A549 (cell line): ENCODE data around the gene PAPSS2. TPM values are rescaled to one million over a fixed set of nuclear protein-coding genes. Genes with fewer than 3 reads are reported as not detected.

Experiments
- ATAC-seq, 2 experiments: fragments of 200-7000 bp in 1 of 2; fragments of >200 bp in 1 of 2; cut with Nextera tagmentation in 1 of 2; cut with Tn5 transposase in 1 of 2; 3 replicates each; pipeline versions ENCODE4 v1.8.0 to v1.9.1; 2018 to 2020; ENCODE audit warnings: mild to moderate bottlenecking in 1 of 2, moderate library complexity in 1 of 2
- CTCF ChIA-PET: fragments of 300-600 bp; sonication (Branson Sonifier 250); formaldehyde crosslinking; extraction: SDS; loops from one replicate; lab custom pipeline; 2021; ENCODE audit warnings: antibody characterized with exemption, inconsistent platforms; lab: Yijun Ruan, JAX
- POLR2A ChIA-PET: fragments of 350-600 bp; formaldehyde crosslinking; extraction: SDS; loops from one replicate; lab custom pipeline; 2021; ENCODE audit warnings: antibody characterized with exemption, inconsistent platforms; lab: Yijun Ruan, JAX
- DNase-seq, 2 experiments: peaks; one replicate each; pipeline versions ENCODE4 v3.0.0 to v3.0.0-alpha.2; 2011 to 2016; ENCODE audit warnings: low read depth in 1 of 2, low spot score in 1 of 2
- FAIRE-seq: peaks from 2 replicates; lab custom pipeline; 2011; peaks lifted over from hg19 to GRCh38; lab: Jason Lieb, UNC
- H3K27ac ChIP-seq, 2 experiments: fragments of >200 bp; sonication (Bioruptor Twin); formaldehyde crosslinking; 3 replicates each; pipeline ENCODE4 v1.5.1; 2016 to 2017
- H3K4me1 ChIP-seq: fragments of >200 bp; sonication (Bioruptor Twin); formaldehyde crosslinking; 3 replicates; pipeline ENCODE4 v1.6.1; 2016
- H3K4me2 ChIP-seq: fragments of >200 bp; sonication (Bioruptor Twin); formaldehyde crosslinking; 3 replicates; pipeline ENCODE4 v1.6.1; 2016
- H3K4me3 ChIP-seq: fragments of >200 bp; sonication (Bioruptor Twin); formaldehyde crosslinking; 3 replicates; pipeline ENCODE4 v1.5.1; 2016
- H3K9me3 ChIP-seq: fragments of >200 bp; sonication (Bioruptor Twin); formaldehyde crosslinking; 3 replicates; pipeline ENCODE4 v1.6.1; 2016
- BHLHE40 ChIP-seq: IDR thresholded peaks from 2 replicates; pipeline ENCODE4 v1.6.1; 2012; ENCODE audit warnings: low read depth, low read length, inconsistent platforms
- CEBPB ChIP-seq, 2 experiments: fragments of >200 bp in 1 of 2; sonication (Bioruptor Twin) in 1 of 2; formaldehyde crosslinking in 1 of 2; IDR thresholded peaks; 2 replicates each; pipeline ENCODE4 v1.6.1; 2012 to 2016
- CHD4 ChIP-seq: fragments of 200-600 bp; sonication (generic); IDR thresholded peaks from 2 replicates; pipeline ENCODE4 v1.6.1; 2016; ENCODE audit warnings: antibody characterized with exemption, mild to moderate bottlenecking, borderline replicate concordance
- EHF ChIP-seq: fragments of 250-450 bp; sonication (Bioruptor Pico); IDR thresholded peaks from 2 replicates; pipeline ENCODE4 v1.5.0; 2020; ENCODE audit warnings: mild to moderate bottlenecking
- EP300 ChIP-seq, 2 experiments: fragments of >200 bp; sonication (Bioruptor Twin); formaldehyde crosslinking; IDR thresholded peaks; 2 replicates in 1 of 2; 3 replicates in 1 of 2; pipeline ENCODE4 v1.6.1; 2016 to 2017
- FOSL2 ChIP-seq, 2 experiments: fragments of 450-650 bp in 1 of 2; fragments of >200 bp in 1 of 2; sonication (Bioruptor Twin) in 1 of 2; formaldehyde crosslinking; IDR thresholded peaks; 2 replicates each; pipeline versions ENCODE4 v1.5.0 to v1.6.1; 2016 to 2020; ENCODE audit warnings: mild to moderate bottlenecking in 1 of 2, moderate library complexity in 1 of 2
- FOXS1 ChIP-seq: fragments of 250-450 bp; sonication (Bioruptor Pico); IDR thresholded peaks from 2 replicates; pipeline ENCODE4 v1.5.0; 2020; ENCODE audit warnings: mild to moderate bottlenecking, moderate library complexity
- GATA3 ChIP-seq: IDR thresholded peaks from 2 replicates; pipeline ENCODE4 v1.6.1; 2012; ENCODE audit warnings: borderline replicate concordance
- HDAC2 ChIP-seq: fragments of 200-600 bp; sonication (generic); IDR thresholded peaks from 2 replicates; pipeline ENCODE4 v1.6.1; 2016
- HEYL ChIP-seq: fragments of 250-450 bp; sonication (Bioruptor Pico); IDR thresholded peaks from 2 replicates; pipeline ENCODE4 v1.8.0; 2021; ENCODE audit warnings: mild to moderate bottlenecking, moderate library complexity
- HOXA7 ChIP-seq: fragments of 250-450 bp; sonication (Bioruptor Pico); IDR thresholded peaks from 2 replicates; pipeline ENCODE4 v1.5.0; 2020; ENCODE audit warnings: mild to moderate bottlenecking, moderate library complexity
- KDM5A ChIP-seq: fragments of 200-600 bp; sonication (generic); IDR thresholded peaks from 2 replicates; pipeline ENCODE4 v1.6.1; 2016; ENCODE audit warnings: antibody characterized with exemption, mild to moderate bottlenecking
- MYC ChIP-seq: IDR thresholded peaks from 2 replicates; pipeline ENCODE4 v1.6.1; 2012; ENCODE audit warnings: mild to moderate bottlenecking, inconsistent platforms, low read length, improper control_type of control experiment, borderline replicate concordance
- NFE2L2 ChIP-seq: fragments of 150-350 bp; conservative IDR thresholded peaks from 2 replicates; pipeline ENCODE4 v1.6.1; 2014; ENCODE audit warnings: low read length
- NPAS2 ChIP-seq: fragments of 250-450 bp; sonication (Bioruptor Pico); IDR thresholded peaks from 2 replicates; pipeline ENCODE4 v1.8.0; 2022; ENCODE audit warnings: mild to moderate bottlenecking, moderate library complexity, borderline replicate concordance
- NR3C1 ChIP-seq: fragments of >200 bp; sonication (Bioruptor Twin); formaldehyde crosslinking; IDR thresholded peaks from 3 replicates; pipeline ENCODE4 v1.6.1; 2017
- PHF8 ChIP-seq: fragments of 200-600 bp; sonication (generic); IDR thresholded peaks from 2 replicates; pipeline ENCODE4 v1.6.1; 2016; ENCODE audit warnings: low read depth, mild to moderate bottlenecking, antibody characterized with exemption, moderate library complexity, borderline replicate concordance
- POLR2AphosphoS2 ChIP-seq: conservative IDR thresholded peaks from 2 replicates; pipeline ENCODE4 v1.6.1; 2012; ENCODE audit warnings: low read length, improper control_type of control experiment, inconsistent platforms
- RAD21 ChIP-seq, 2 experiments: fragments of >200 bp in 1 of 2; sonication (Bioruptor Twin) in 1 of 2; formaldehyde crosslinking in 1 of 2; IDR thresholded peaks in 1 of 2; conservative IDR thresholded peaks in 1 of 2; 2 replicates in 1 of 2; 3 replicates in 1 of 2; pipeline ENCODE4 v1.6.1; 2012 to 2018; ENCODE audit warnings: inconsistent platforms in 1 of 2
- RARB ChIP-seq: fragments of 250-450 bp; sonication (Bioruptor Pico); IDR thresholded peaks from 2 replicates; pipeline ENCODE4 v1.8.0; 2021; ENCODE audit warnings: mild to moderate bottlenecking, moderate library complexity
- TFCP2L1 ChIP-seq: fragments of 250-450 bp; sonication (Bioruptor Pico); IDR thresholded peaks from 2 replicates; pipeline ENCODE4 v1.5.0; 2021; ENCODE audit warnings: mild to moderate bottlenecking
- ZC3H11A ChIP-seq: fragments of 450-650 bp; IDR thresholded peaks from 2 replicates; pipeline ENCODE4 v1.6.1; 2014; ENCODE audit warnings: antibody characterized with exemption, mild to moderate bottlenecking
- ZFP36 ChIP-seq: fragments of 450-650 bp; IDR thresholded peaks from 2 replicates; pipeline ENCODE4 v1.6.1; 2014; ENCODE audit warnings: borderline replicate concordance; ENCODE audit not compliant: partially characterized antibody
- ZNF302 ChIP-seq: fragments of 250-450 bp; sonication (Bioruptor Pico); IDR thresholded peaks from 2 replicates; pipeline ENCODE4 v1.9.0; 2021; ENCODE audit warnings: inconsistent platforms, mild to moderate bottlenecking, moderate library complexity
- WGBS: methylation state at CpG from one replicate; pipeline ENCODE4 v1.1.6; 2017; ENCODE audit errors: missing lambda C conversion rate; 5-methylcytosine and 5-hydroxymethylcytosine counted together
- polyA plus RNA-seq, 4 experiments: library from polyadenylated mRNA; depleted of rRNA in 3 of 4; stranded (reverse); fragments of >200 nt; fragmentation: RNase III in 1 of 4; extraction: RNeasy Plus Mini Kit Qiagen cat#74134 plus additional on column Dnase treatment in 1 of 4; gene quantifications; 2 replicates in 3 of 4; 3 replicates in 1 of 4; pipeline ENCODE4 v1.2.3, GENCODE V29; 2011 to 2017
- TF ChIP-seq, protein P1 (sequence below): fragments of 150-350 bp; IDR thresholded peaks from 2 replicates; pipeline ENCODE4 v1.6.1; 2014; ENCODE audit warnings: low read depth, mild to moderate bottlenecking, low read length
- TF ChIP-seq, protein P2 (sequence below): fragments of 250-450 bp; sonication (Bioruptor Pico); IDR thresholded peaks from 2 replicates; pipeline ENCODE4 v1.5.0; 2021; ENCODE audit warnings: mild to moderate bottlenecking, moderate library complexity, borderline replicate concordance

PAPSS2 gene
- polyA plus RNA-seq, 2 of the 4 experiments (the other 2 are of a cell fraction), result 27.7 to 29.0 TPM

DNA sequence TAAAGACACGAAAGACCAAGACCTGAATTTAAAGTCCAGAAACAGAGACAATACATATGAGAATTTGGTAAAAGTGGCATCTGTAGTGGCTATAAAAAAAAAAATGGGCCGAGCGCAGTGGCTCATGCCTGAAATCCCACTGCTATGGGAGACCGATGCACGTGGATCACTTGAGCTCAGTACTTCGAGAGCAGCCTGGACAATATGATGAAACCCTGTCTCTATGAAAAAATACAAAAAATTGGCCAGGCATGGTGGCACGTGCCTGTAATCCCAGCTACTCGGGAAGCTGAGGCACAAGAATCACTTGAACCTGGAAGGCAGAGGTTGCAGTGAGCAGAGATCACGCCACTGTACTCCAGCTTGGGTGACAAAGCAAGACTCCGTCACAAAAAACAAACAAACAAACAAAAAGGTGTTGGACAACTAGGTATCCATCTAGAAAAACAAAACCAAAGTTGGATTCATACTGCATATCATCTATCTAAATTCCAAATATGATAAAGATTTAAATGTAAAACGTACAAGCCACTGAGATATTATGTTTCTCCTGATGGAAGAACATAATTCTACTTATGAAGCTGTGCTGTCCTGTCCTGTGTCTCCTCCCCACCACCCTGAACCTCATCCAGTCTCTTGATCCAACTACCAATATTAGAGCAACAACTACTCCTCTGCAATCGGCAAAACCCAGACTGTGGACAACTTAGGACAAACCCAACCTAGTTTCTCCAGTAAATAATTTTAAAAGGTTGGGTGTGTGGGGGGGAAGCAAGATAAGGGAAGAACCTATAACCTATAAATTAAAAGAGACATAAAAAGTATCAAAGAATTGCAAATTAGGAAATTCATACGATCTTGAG is 104.6 kb downstream of the PAPSS2 start:
- no peak for TF ChIP-seq RARB (CRISPR knock-in tag)
- TF ChIP-seq HDAC2, result no peak
- TF ChIP-seq MYC, result no peak
- no peak for TF ChIP-seq POLR2AphosphoS2
- TF ChIP-seq FOSL2 (IDR thresholded peaks at IDR 0.05), result no peak
- TF ChIP-seq FOSL2 (CRISPR knock-in tag; IDR thresholded peaks at IDR 0.05), result no peak
- TF ChIP-seq, protein P1, sequence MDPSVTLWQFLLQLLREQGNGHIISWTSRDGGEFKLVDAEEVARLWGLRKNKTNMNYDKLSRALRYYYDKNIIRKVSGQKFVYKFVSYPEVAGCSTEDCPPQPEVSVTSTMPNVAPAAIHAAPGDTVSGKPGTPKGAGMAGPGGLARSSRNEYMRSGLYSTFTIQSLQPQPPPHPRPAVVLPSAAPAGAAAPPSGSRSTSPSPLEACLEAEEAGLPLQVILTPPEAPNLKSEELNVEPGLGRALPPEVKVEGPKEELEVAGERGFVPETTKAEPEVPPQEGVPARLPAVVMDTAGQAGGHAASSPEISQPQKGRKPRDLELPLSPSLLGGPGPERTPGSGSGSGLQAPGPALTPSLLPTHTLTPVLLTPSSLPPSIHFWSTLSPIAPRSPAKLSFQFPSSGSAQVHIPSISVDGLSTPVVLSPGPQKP, result no peak
- no peak for TF ChIP-seq RAD21 (conservative IDR thresholded peaks at IDR 0.05 in 1 of 2, IDR thresholded peaks at IDR 0.05 in 1 of 2)
- no peak for TF ChIP-seq KDM5A
- TF ChIP-seq HEYL (CRISPR knock-in tag), result no peak
- TF ChIP-seq NFE2L2, result no peak
- TF ChIP-seq ZNF302 (CRISPR knock-in tag), result no peak
- TF ChIP-seq, all 56 proteins: peak for 0
- Histone ChIP-seq H3K9me3 (no peaks in the 10 kb centered on the region), H3K27ac (no peak overlapping the region), H3K4me2 (no peak overlapping the region), H3K4me1 (peaks cover 28% of the 10 kb centered on the region), H3K4me3 (no peak overlapping the region)
- DNase-seq, result no peak
- ATAC-seq, result no peak
- ChIA-PET POLR2A (no interaction called here), CTCF (interaction anchor here (1.2 kb wide), 1 partner anchor 11 kb away, joined by 3 read pairs; no protein-coding TSS in a partner anchor)
- 91% methylated on average over 13 of the region's 13 CpGs for whole genome bisulfite sequencing
- FAIRE-seq, result no peak

DNA sequence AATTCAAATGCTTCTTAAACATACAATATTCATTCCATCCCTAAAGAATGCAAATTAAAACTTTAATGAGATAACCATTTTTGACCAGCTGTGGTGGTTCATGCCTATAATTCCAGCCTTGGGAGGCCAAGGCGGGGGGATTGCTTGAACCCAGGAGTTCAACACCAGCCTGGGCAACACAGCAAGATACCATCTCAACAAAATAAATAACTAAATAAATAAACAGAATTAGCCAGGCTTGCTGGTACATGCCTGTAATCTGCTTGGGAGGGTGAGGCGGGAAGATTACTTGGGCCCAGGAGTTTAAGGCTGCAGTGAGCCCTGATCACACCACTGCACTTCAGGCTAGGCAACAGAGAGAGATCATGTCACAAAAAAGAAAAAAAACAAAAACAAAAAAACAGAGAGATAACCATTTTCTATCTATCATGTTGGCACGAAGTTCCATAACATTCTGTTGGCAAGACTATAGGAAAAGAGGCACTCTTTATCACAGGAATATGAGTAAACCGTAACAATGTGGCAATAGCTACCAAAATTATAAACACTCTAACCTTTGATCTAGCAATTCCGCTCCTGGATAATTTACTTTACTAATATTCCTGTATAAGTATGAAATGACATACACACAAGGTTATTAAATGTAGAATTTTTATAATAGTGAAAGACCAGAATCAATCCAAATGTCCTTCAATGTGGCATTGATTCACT is 106.1 kb downstream of the PAPSS2 start:
- CTCF ChIA-PET, result no interaction called here
- no peak overlapping the region for H3K4me2 ChIP-seq
- ATAC-seq (no peak), DNase-seq (no peak), FAIRE-seq (no peak)
- TF ChIP-seq EP300 (IDR thresholded peaks at IDR 0.05) (no peak), EHF (CRISPR knock-in tag) (no peak), NR3C1 (no peak), ZFP36 (no peak), CEBPB (IDR thresholded peaks at IDR 0.05) (no peak), NFE2L2 (no peak), MYC (no peak), POLR2AphosphoS2 (no peak), ZC3H11A (no peak), PHF8 (no peak), GATA3 (no peak), FOXS1 (CRISPR knock-in tag) (no peak), BHLHE40 (no peak), HOXA7 (CRISPR knock-in tag) (no peak), TFCP2L1 (CRISPR knock-in tag) (no peak), CHD4 (no peak), NPAS2 (CRISPR knock-in tag) (no peak)
- TF ChIP-seq, protein P2, sequence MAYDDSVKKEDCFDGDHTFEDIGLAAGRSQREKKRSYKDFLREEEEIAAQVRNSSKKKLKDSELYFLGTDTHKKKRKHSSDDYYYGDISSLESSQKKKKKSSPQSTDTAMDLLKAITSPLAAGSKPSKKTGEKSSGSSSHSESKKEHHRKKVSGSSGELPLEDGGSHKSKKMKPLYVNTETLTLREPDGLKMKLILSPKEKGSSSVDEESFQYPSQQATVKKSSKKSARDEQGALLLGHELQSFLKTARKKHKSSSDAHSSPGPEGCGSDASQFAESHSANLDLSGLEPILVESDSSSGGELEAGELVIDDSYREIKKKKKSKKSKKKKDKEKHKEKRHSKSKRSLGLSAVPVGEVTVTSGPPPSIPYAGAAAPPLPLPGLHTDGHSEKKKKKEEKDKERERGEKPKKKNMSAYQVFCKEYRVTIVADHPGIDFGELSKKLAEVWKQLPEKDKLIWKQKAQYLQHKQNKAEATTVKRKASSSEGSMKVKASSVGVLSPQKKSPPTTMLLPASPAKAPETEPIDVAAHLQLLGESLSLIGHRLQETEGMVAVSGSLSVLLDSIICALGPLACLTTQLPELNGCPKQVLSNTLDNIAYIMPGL (CRISPR knock-in tag), result no peak
- H3K4me1 ChIP-seq, result peaks cover 35% of the 10 kb centered on the region
- no peaks in the 10 kb centered on the region for H3K9me3 ChIP-seq
- WGBS, result 95% methylated on average over 5 of the region's 5 CpGs
- H3K27ac ChIP-seq, result no peak overlapping the region
- POLR2A ChIA-PET, result no interaction called here
- H3K4me3 ChIP-seq, result no peak overlapping the region
